GM21737 (cell line): ENCODE results near the gene KCNQ1.

ENCODE experiments used
- ATAC-seq: cut with Tn5 transposase; IDR thresholded peaks from one replicate; pipeline ENCODE4 v1.9.1; 2021; ENCODE audit warnings: mild to moderate bottlenecking, moderate library complexity; ENCODE audit not compliant: unreplicated experiment

The KCNQ1 gene

GRCh38 chr11:2739531-2740274 is 294.9 kb downstream of the KCNQ1 start:
- no peak for ATAC-seq

- no peak for ATAC-seq
These were observed 295.6 kb downstream of the KCNQ1 start for GRCh38 chr11:2740275-2740940.

- no peak for ATAC-seq
These were observed 296.2 kb downstream of the KCNQ1 start for GRCh38 chr11:2741006-2741376.

- no peak for ATAC-seq
These were observed 296.7 kb downstream of the KCNQ1 start for GRCh38 chr11:2741377-2742131.

GRCh38 chr11:2742201-2742600 is 297.4 kb downstream of the KCNQ1 start:
- ATAC-seq: no peak

GRCh38 chr11:2742611-2743426 is 298.0 kb downstream of the KCNQ1 start:
- ATAC-seq: no peak

- no peak for ATAC-seq
These were observed 298.8 kb downstream of the KCNQ1 start for GRCh38 chr11:2743427-2744110.

GRCh38 chr11:2744166-2744565 is 299.4 kb downstream of the KCNQ1 start:
- no peak for ATAC-seq

GRCh38 chr11:2745511-2745910 is 300.7 kb downstream of the KCNQ1 start:
- no peak for ATAC-seq

GRCh38 chr11:2746401-2747247 is 301.8 kb downstream of the KCNQ1 start:
- ATAC-seq: no peak

GRCh38 chr11:2747248-2748027 is 302.6 kb downstream of the KCNQ1 start:
- no peak for ATAC-seq

GRCh38 chr11:2748061-2748813 is 303.4 kb downstream of the KCNQ1 start:
- no peak for ATAC-seq

- no peak for ATAC-seq
These were observed 304.2 kb downstream of the KCNQ1 start for GRCh38 chr11:2748814-2749554.

- no peak for ATAC-seq
These were observed 305.4 kb downstream of the KCNQ1 start for GRCh38 chr11:2750101-2750681.

GRCh38 chr11:2750682-2751522 is 306.1 kb downstream of the KCNQ1 start:
- no peak for ATAC-seq
